ENCODE results near the gene CDH22. TPM values are rescaled to one million over a fixed set of nuclear protein-coding genes. Genes with fewer than 3 reads are reported as not detected.

Gene CDH22
- total RNA-seq, 1 experiment from 2014 or later: not detected

DNA sequence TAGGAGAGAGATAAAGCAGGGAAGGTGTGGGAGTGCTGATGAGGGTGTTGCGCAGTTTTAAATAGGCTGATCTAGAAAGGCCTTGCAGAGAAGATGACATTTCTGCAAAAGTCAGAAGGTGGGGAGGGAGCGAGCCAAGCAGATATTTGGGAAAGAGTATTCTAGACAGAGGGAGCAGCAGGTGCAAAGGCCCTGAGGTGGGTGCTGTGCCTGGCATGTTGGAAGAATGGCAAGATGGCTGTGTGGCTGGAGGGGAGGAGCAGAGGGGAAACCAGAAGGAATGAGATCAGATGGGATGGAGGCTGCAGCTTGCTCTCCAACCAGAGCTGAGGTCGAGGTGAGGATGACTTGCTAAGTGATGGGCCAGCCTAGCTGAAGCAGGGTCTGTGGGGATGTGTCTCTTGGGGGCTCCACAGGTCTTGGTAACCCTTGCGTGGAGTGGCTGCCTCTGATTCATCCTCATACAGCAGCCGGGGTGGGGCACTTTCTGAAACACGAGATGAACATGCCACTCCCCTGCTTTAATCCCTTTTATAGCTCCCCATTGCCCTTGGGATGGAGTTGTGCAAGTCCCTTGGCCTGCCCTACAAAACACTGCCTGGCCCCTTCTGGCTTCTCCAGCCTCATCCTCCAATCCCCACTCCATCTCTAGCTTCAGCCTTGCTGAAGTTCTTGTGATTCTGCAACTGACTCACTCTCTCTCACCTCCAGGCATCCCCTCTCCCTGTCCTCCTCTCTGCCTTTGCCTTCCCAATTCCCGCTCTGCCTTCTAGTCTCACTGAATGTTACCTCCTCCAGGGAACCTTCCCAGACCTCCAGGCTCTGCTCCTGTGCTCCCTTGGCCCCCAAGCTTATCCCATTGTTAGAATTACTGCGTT, 94.1 kb downstream of the CDH22 start:
- no TSS peak for BruUV-seq (replicated peaks)
- ChIA-PET CTCF (interaction anchor here (0.6 kb wide), 1 partner anchor 84 kb away, joined by 3 read pairs; no protein-coding TSS in a partner anchor), POLR2A (interaction anchor here (1.3 kb wide), 1 partner anchor 46 kb away, joined by 4 read pairs; no protein-coding TSS in a partner anchor)
- H3K27ac Mint-ChIP-seq (ENCODE audit: low read depth, unreplicated experiment): no peak overlapping the region
- intact Hi-C loops (cut with micrococcal nuclease): no loop called here
- no peaks in the 10 kb centered on the region for H3K27me3 Mint-ChIP-seq (ENCODE audit: insufficient read depth, unreplicated experiment)
- no peaks in the 10 kb centered on the region for H3K36me3 Mint-ChIP-seq (ENCODE audit: insufficient read depth, unreplicated experiment)
- H3K4me1 Mint-ChIP-seq (ENCODE audit: insufficient read depth, unreplicated experiment): peaks cover 13% of the 10 kb centered on the region
- no peaks in the 10 kb centered on the region for H3K9me3 Mint-ChIP-seq (ENCODE audit: unreplicated experiment)
- DNase-seq (ENCODE audit: unreplicated experiment): peak; percentile 35
- H3K4me3 Mint-ChIP-seq (ENCODE audit: unreplicated experiment): no peak overlapping the region
- no peak for TF ChIP-seq CTCF (IDR thresholded peaks at IDR 0.05; ENCODE audit: unreplicated experiment)

GRCh38 chr20:46212876-46213275, 95.4 kb downstream of the CDH22 start:
- Mint-ChIP-seq H3K9me3 (ENCODE audit: unreplicated experiment) (no peaks in the 10 kb centered on the region), H3K27ac (ENCODE audit: low read depth, unreplicated experiment) (no peak overlapping the region), H3K27me3 (ENCODE audit: insufficient read depth, unreplicated experiment) (no peaks in the 10 kb centered on the region), H3K4me3 (ENCODE audit: unreplicated experiment) (no peak overlapping the region), H3K36me3 (ENCODE audit: insufficient read depth, unreplicated experiment) (no peaks in the 10 kb centered on the region), H3K4me1 (ENCODE audit: insufficient read depth, unreplicated experiment) (peaks cover 13% of the 10 kb centered on the region)
- intact Hi-C loops (cut with micrococcal nuclease): no loop called here
- BruUV-seq (replicated peaks): no TSS peak
- ChIA-PET CTCF (interaction anchor here (0.8 kb wide), 1 partner anchor 85 kb away, joined by 4 read pairs; no protein-coding TSS in a partner anchor), POLR2A (no interaction called here)
- no peak for TF ChIP-seq CTCF (IDR thresholded peaks at IDR 0.05; ENCODE audit: unreplicated experiment)
- DNase-seq (ENCODE audit: unreplicated experiment): no peak

DNA sequence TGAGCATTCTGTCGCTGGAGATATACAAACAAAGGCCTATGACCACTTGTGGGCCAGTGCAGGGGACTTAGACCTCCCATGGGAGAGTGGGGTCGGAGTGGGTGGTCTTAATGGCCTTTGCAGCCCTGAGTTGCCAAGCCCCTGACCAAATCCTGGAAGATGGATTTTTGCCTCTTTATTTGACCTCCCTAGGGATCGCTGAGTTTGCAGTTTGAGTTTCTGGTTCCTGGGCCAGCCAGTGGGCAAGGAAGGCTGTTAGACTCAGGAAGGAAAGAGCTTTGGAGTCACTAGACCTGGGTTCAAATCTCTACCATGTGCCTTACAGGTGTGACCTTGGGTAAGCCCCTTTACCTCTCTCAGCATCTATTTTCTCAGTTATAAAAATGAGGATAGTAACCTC, 96.0 kb downstream of the CDH22 start:
- ChIA-PET POLR2A (no interaction called here), CTCF (no interaction called here)
- Mint-ChIP-seq H3K4me3 (ENCODE audit: unreplicated experiment) (no peak overlapping the region), H3K4me1 (ENCODE audit: insufficient read depth, unreplicated experiment) (peaks cover 13% of the 10 kb centered on the region), H3K27me3 (ENCODE audit: insufficient read depth, unreplicated experiment) (no peaks in the 10 kb centered on the region), H3K9me3 (ENCODE audit: unreplicated experiment) (no peaks in the 10 kb centered on the region), H3K27ac (ENCODE audit: low read depth, unreplicated experiment) (no peak overlapping the region), H3K36me3 (ENCODE audit: insufficient read depth, unreplicated experiment) (no peaks in the 10 kb centered on the region)
- intact Hi-C loops (cut with micrococcal nuclease): no loop called here
- no TSS peak for BruUV-seq (replicated peaks)
- DNase-seq (ENCODE audit: unreplicated experiment): no peak
- no peak for TF ChIP-seq CTCF (IDR thresholded peaks at IDR 0.05; ENCODE audit: unreplicated experiment)

GRCh38 chr20:46211331-46211722, 97.0 kb downstream of the CDH22 start:
- Mint-ChIP-seq H3K36me3 (ENCODE audit: insufficient read depth, unreplicated experiment) (no peaks in the 10 kb centered on the region), H3K4me3 (ENCODE audit: unreplicated experiment) (no peak overlapping the region), H3K4me1 (ENCODE audit: insufficient read depth, unreplicated experiment) (peaks cover 17% of the 10 kb centered on the region), H3K27ac (ENCODE audit: low read depth, unreplicated experiment) (no peak overlapping the region), H3K27me3 (ENCODE audit: insufficient read depth, unreplicated experiment) (no peaks in the 10 kb centered on the region), H3K9me3 (ENCODE audit: unreplicated experiment) (no peaks in the 10 kb centered on the region)
- no peak for DNase-seq (ENCODE audit: unreplicated experiment)
- ChIA-PET CTCF (no interaction called here), POLR2A (no interaction called here)
- no peak for TF ChIP-seq CTCF (IDR thresholded peaks at IDR 0.05; ENCODE audit: unreplicated experiment)
- intact Hi-C loops (cut with micrococcal nuclease): no loop called here
- no TSS peak for BruUV-seq (replicated peaks)
